HG03064 (cell line): ENCODE results near the gene KRTAP1-5.
"Not testable (repeated sequence)": the region's sequence is repeated elsewhere in the genome, so short reads cannot be mapped to it uniquely, and the experiment has no call there.

Experiments used
- ATAC-seq: cut with Tn5 transposase; IDR thresholded peaks from one replicate; pipeline ENCODE4 v1.9.1; 2021; ENCODE audit warnings: low read depth; ENCODE audit not compliant: unreplicated experiment

Gene KRTAP1-5

GRCh38 chr17:41026715-41027471 is at the start of gene KRTAP1-5:
KRTAP1-5 (minus strand) TSS chr17:41027208; CDS start chr17:41027155, 53 bp downstream.
- no peak for ATAC-seq

- ATAC-seq, result no peak
Measured at GRCh38 chr17:41076788-41077187, 49.8 kb upstream of the KRTAP1-5 start.

- ATAC-seq, result no peak
Measured at GRCh38 chr17:41073676-41074075, 46.7 kb upstream of the KRTAP1-5 start.

- ATAC-seq, result no peak
Measured at GRCh38 chr17:41071606-41072360, 44.8 kb upstream of the KRTAP1-5 start.

GRCh38 chr17:41069031-41069430 is 42.0 kb upstream of the KRTAP1-5 start:
- no peak for ATAC-seq

- no peak for ATAC-seq
Measured at GRCh38 chr17:41067281-41067680, 40.3 kb upstream of the KRTAP1-5 start.

- ATAC-seq, result no peak
Measured at GRCh38 chr17:41065829-41066624, 39.0 kb upstream of the KRTAP1-5 start, which contains the start of gene KRTAP2-4. KRTAP2-4 (minus strand) TSS chr17:41065879; CDS start chr17:41065845, 34 bp downstream.

- not testable (repeated sequence) for ATAC-seq
Measured at GRCh38 chr17:41065016-41065689, 38.1 kb upstream of the KRTAP1-5 start.

GRCh38 chr17:41064301-41064700 is 37.3 kb upstream of the KRTAP1-5 start:
- ATAC-seq, result no peak

- ATAC-seq, result no peak
Measured at GRCh38 chr17:41063449-41063848, 36.4 kb upstream of the KRTAP1-5 start.

- ATAC-seq, result no peak
Measured at GRCh38 chr17:41061964-41062363, 35.0 kb upstream of the KRTAP1-5 start.

- no peak for ATAC-seq
Measured at GRCh38 chr17:41060052-41060604, 33.1 kb upstream of the KRTAP1-5 start, which contains the start of gene KRTAP2-3. KRTAP2-3 (minus strand) TSS chr17:41060114; CDS start chr17:41060050, 64 bp downstream.

GRCh38 chr17:41059276-41060051 is 32.5 kb upstream of the KRTAP1-5 start:
- ATAC-seq, result not testable (repeated sequence)

- no peak for ATAC-seq
Measured at GRCh38 chr17:41058741-41059140, 31.7 kb upstream of the KRTAP1-5 start.

GRCh38 chr17:41057547-41057946 is 30.5 kb upstream of the KRTAP1-5 start:
- ATAC-seq, result no peak

- ATAC-seq, result not testable (repeated sequence)
Measured at GRCh38 chr17:41055130-41055529, 28.1 kb upstream of the KRTAP1-5 start, which contains the start of gene KRTAP2-2. KRTAP2-2 (minus strand) TSS chr17:41055230; CDS start chr17:41055211, 19 bp downstream.

GRCh38 chr17:41054556-41054955 is 27.5 kb upstream of the KRTAP1-5 start:
- not testable (repeated sequence) for ATAC-seq

- no peak for ATAC-seq
Measured at GRCh38 chr17:41054025-41054424, 27.0 kb upstream of the KRTAP1-5 start.

GRCh38 chr17:41052566-41052965 is 25.6 kb upstream of the KRTAP1-5 start:
- no peak for ATAC-seq
